ENCODE data around the gene NRROS. TPM values are rescaled to one million over a fixed set of nuclear protein-coding genes. Genes with fewer than 3 reads are reported as not detected.
A peak's percentile ranks its signal among the peaks of the same experiment; 100 is the strongest.

Gene NRROS
- total RNA-seq, 1 donor from 2014 or later, result not detected

GRCh38 chr3:196707566-196707965, 68.1 kb downstream of the NRROS start:
- TF ChIP-seq, protein P1, sequence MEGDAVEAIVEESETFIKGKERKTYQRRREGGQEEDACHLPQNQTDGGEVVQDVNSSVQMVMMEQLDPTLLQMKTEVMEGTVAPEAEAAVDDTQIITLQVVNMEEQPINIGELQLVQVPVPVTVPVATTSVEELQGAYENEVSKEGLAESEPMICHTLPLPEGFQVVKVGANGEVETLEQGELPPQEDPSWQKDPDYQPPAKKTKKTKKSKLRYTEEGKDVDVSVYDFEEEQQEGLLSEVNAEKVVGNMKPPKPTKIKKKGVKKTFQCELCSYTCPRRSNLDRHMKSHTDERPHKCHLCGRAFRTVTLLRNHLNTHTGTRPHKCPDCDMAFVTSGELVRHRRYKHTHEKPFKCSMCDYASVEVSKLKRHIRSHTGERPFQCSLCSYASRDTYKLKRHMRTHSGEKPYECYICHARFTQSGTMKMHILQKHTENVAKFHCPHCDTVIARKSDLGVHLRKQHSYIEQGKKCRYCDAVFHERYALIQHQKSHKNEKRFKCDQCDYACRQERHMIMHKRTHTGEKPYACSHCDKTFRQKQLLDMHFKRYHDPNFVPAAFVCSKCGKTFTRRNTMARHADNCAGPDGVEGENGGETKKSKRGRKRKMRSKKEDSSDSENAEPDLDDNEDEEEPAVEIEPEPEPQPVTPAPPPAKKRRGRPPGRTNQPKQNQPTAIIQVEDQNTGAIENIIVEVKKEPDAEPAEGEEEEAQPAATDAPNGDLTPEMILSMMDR (IDR thresholded peaks at IDR 0.05; ENCODE audit: insufficient read depth, low read length, severe bottlenecking), result no peak
- no peak for FAIRE-seq
- H3K36me3 ChIP-seq (ENCODE audit: control insufficient read depth, insufficient read depth, low read length), result no peaks in the 10 kb centered on the region
- H3K4me3 ChIP-seq (ENCODE audit: low read depth, low read length), result no peak overlapping the region
- DNase-seq (ENCODE audit: low read depth), result no peak
- no peaks in the 10 kb centered on the region for H3K27me3 ChIP-seq (ENCODE audit: control insufficient read depth, insufficient read depth, low read length)

- Histone ChIP-seq H3K27me3 (ENCODE audit: control insufficient read depth, insufficient read depth, low read length) (no peaks in the 10 kb centered on the region), H3K36me3 (ENCODE audit: control insufficient read depth, insufficient read depth, low read length) (no peaks in the 10 kb centered on the region), H3K4me3 (ENCODE audit: low read depth, low read length) (no peak overlapping the region)
- FAIRE-seq (no peak), DNase-seq (ENCODE audit: low read depth) (peak; percentile 77)
- TF ChIP-seq, protein P1 (IDR thresholded peaks at IDR 0.05; ENCODE audit: insufficient read depth, low read length, severe bottlenecking), result no peak
Observed at GRCh38 chr3:196708467-196708866, 69.0 kb downstream of the NRROS start.

Other genes with a start within 250 kb of the NRROS start
- 11.8 and 17.0 TPM in 2 replicates for gene UBXN7, start 207.3 kb upstream of the NRROS start, total RNA-seq
- 6.8 and 8.2 TPM in 2 replicates for gene RNF168, start 135.9 kb upstream of the NRROS start, total RNA-seq
- not detected in 2 replicates for gene SMCO1, start 124.3 kb upstream of the NRROS start, total RNA-seq
- gene WDR53, start 71.1 kb upstream of the NRROS start, total RNA-seq, result 9.5 and 14.6 TPM in 2 replicates
- 26.6 and 27.5 TPM in 2 replicates for gene FBXO45, start 71.0 kb upstream of the NRROS start, total RNA-seq
- 1.3 and 1.5 TPM in 2 replicates for gene CEP19, start 72.6 kb downstream of the NRROS start, total RNA-seq
- 22.4 and 26.2 TPM in 2 replicates for gene PIGX, start 72.7 kb downstream of the NRROS start, total RNA-seq
- gene PAK2, start 100.2 kb downstream of the NRROS start, total RNA-seq, result 36.2 and 36.9 TPM in 2 replicates
- gene SENP5, start 228.2 kb downstream of the NRROS start, total RNA-seq, result 35.1 and 39.2 TPM in 2 replicates